GM19023 (cell line): ENCODE measurements around the gene ASCC1.

Experiments used
- ATAC-seq: cut with Tn5 transposase; IDR thresholded peaks from one replicate; pipeline ENCODE4 v1.9.1; 2021; ENCODE audit warnings: mild to moderate bottlenecking, moderate library complexity; ENCODE audit not compliant: unreplicated experiment

The ASCC1 gene

GRCh38 chr10:72069751-72070526, 146.1 kb downstream of the ASCC1 start:
- no peak for ATAC-seq

DNA sequence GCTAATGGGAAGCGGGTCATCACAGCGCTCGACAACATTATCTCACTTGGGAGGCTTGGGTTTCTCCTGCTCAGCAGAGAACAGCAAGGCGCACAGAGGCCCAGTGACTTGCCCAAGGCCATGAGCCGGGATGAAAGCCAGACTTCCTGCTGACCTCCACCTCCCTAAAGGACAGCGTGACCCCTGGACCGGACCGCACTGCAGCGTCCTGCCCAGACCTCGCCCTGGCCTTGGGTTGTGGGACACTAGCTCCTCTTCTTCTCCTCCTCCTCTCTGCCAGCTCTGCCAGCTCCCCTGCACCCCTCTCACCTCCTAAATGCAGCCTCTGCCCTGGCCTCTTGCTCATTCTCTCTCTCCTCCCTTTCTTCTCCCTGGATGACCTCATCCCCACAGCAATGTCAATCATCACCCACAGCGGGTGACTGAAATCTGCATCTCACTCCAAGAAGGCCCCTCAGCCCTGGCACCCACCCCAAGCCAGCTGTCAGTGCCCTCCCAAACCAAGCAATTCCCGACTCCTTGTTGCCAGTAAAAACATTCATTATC, 147.1 kb downstream of the ASCC1 start:
- ATAC-seq: no peak

GRCh38 chr10:72068126-72068765, 147.8 kb downstream of the ASCC1 start:
- ATAC-seq: no peak

- no peak for ATAC-seq
Observed at GRCh38 chr10:72067463-72068125, 148.5 kb downstream of the ASCC1 start.

- no peak for ATAC-seq
Observed at GRCh38 chr10:72066318-72067284, 149.5 kb downstream of the ASCC1 start.

- no peak for ATAC-seq
Observed at GRCh38 chr10:72065439-72066025, 150.5 kb downstream of the ASCC1 start.

- no peak for ATAC-seq
Observed at GRCh38 chr10:72063703-72064391, 152.2 kb downstream of the ASCC1 start.

- no peak for ATAC-seq
Observed at GRCh38 chr10:72062832-72063702, 153.0 kb downstream of the ASCC1 start.

GRCh38 chr10:72062382-72062781, 153.7 kb downstream of the ASCC1 start:
- no peak for ATAC-seq

GRCh38 chr10:72061930-72062329, 154.1 kb downstream of the ASCC1 start:
- no peak for ATAC-seq

DNA sequence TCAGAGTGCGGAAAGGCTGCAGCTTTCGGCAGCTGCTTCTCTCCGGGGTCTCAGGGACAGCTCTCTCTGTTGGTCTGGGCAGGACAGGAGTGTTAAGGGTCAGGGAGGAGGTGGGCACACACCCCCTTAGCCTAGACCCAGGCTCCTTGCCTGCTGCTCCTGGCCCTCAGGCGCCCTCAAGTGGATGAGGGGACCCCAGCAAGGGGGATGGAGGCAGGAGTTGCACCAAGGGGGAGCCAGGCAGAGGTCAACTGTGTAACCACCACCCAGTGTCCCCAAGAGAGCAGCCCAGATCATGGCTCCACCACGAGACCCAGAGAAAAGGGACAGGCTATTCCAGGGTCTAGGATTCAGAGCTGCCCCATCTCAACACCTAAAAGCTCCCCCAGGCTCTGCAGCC, 154.6 kb downstream of the ASCC1 start:
- no peak for ATAC-seq

GRCh38 chr10:72059843-72060822, 155.9 kb downstream of the ASCC1 start:
- no peak for ATAC-seq

DNA sequence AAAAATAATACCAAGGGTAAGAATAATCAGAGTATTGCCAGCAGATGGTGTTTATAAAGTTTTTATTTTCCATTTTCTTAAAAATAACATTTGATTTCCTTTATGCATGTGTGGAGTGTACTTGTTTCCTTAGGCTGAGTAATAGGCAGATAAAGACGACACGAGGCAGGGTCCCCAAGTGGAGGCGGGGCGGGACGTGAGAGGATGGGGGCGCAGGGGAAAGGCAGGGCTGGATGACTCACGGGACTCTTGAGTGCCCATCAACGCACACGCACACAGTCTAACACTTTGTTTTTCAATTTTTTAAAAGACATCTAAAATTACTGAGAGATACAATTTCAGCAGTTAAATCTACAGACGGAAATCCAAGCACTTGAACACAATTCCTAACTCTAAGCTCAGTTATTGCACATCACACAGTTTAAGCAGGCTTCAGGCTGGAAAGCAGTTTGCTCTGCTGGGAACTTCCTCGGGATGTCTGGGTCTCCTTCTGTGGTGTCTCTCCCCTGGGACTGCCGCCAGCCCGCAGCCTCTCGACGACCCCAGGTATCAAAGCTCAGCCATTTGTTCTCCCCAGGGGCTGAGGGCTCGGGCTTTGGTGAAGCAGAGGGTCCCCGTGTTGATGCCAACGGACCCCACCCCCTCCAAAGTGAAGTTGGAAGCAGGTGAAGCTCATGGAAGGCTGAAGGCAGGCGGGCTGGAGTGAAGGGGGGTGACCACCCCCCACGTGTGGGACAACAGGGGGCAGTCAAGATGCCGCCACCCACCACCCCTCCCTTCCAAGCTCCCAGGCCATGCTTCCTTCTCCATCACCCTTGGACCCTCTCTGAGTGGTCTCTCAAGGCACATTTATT, 156.9 kb downstream of the ASCC1 start:
- no peak for ATAC-seq

- ATAC-seq: no peak
Observed at GRCh38 chr10:72058347-72058898, 157.7 kb downstream of the ASCC1 start.

- no peak for ATAC-seq
Observed at GRCh38 chr10:72056932-72057751, 158.9 kb downstream of the ASCC1 start.
